Measurements from ENCODE around the gene CA6. TPM values are rescaled to one million over a fixed set of nuclear protein-coding genes. Genes with fewer than 3 reads are reported as not detected.

Gene CA6
- total RNA-seq: not detected in 2 replicates

DNA sequence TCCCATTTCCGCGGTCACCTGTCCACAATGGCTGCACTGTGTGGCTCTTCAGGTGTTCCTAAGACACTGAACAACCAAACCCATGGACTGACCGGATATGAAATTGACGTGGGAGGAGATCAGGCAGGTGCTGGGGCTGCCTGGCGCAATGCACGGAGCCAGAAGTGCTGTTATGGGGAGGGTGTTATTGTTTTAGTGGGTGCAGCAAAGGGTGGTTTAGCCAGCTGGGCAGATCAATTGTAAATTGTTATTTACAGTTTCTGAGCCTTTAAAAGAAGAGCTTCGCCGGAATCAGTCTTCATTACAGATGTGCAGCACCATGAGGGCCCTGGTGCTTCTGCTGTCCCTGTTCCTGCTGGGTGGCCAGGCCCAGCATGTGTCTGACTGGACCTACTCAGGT, at the start of gene CA6:
Gene CA6, plus strand, starts transcription at position 301 of the 400 bp plus-strand sequence. Its CDS starts 19 bp downstream, at position 320.

Other genes starting within 250 kb of the CA6 start
- 22.8 and 47.6 TPM in 2 replicates for gene RERE, start 128.2 kb upstream of the CA6 start, total RNA-seq
- gene ENO1, start 67.2 kb upstream of the CA6 start, total RNA-seq: 1,439 and 2,475 TPM in 2 replicates
- gene SLC2A7, start 80.6 kb downstream of the CA6 start, total RNA-seq: not detected in 2 replicates
- gene SLC2A5, start 123.8 kb downstream of the CA6 start, total RNA-seq: 0.64 and 1.8 TPM in 2 replicates
- gene GPR157, start 183.2 kb downstream of the CA6 start, total RNA-seq: 2.1 and 4.0 TPM in 2 replicates

All from epithelial cell of alveolus of lung (primary cell).